Dermis lymphatic vessel endothelial cell (primary cell): ENCODE results near the gene PCDHA7. TPM values are rescaled to one million over a fixed set of nuclear protein-coding genes. Genes with fewer than 3 reads are reported as not detected.

ENCODE experiments used
- total RNA-seq: library from RNA; depleted of rRNA; stranded (reverse); fragments of >200 nt; gene quantifications from 2 replicates; pipeline ENCODE4 v1.2.1, GENCODE V29; 2014

Gene PCDHA7, protein sequence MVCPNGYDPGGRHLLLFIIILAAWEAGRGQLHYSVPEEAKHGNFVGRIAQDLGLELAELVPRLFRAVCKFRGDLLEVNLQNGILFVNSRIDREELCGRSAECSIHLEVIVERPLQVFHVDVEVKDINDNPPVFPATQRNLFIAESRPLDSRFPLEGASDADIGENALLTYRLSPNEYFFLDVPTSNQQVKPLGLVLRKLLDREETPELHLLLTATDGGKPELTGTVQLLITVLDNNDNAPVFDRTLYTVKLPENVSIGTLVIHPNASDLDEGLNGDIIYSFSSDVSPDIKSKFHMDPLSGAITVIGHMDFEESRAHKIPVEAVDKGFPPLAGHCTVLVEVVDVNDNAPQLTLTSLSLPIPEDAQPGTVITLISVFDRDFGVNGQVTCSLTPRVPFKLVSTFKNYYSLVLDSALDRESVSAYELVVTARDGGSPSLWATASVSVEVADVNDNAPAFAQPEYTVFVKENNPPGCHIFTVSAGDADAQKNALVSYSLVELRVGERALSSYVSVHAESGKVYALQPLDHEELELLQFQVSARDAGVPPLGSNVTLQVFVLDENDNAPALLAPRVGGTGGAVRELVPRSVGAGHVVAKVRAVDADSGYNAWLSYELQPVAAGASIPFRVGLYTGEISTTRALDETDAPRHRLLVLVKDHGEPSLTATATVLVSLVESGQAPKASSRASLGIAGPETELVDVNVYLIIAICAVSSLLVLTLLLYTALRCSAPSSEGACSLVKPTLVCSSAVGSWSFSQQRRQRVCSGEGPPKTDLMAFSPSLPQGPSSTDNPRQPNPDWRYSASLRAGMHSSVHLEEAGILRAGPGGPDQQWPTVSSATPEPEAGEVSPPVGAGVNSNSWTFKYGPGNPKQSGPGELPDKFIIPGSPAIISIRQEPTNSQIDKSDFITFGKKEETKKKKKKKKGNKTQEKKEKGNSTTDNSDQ
- total RNA-seq: 0.17 and 0.33 TPM in 2 replicates

DNA sequence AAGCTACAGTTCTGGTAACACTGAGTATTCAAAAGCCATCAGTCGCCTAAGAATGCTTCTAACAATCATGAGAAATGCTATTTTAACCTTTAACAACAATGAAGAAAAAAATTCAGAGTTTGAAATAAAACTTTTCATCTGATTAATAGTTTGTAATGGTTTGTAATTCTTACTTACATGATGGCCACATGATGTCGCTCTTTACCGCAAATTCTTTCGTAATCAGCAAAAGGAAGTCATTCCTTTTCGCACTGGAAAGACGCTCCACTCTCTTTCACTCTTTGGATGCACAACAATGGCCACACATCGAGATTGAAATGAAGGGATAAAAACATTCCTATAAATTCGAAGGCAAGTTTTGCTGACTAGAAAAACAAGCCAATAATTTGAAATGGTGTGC is at the start of gene PCDHA7:
TSS of gene PCDHA7 (plus strand) at position 277 of the 400 bp plus-strand sequence. CDS start at position 392, 115 bp downstream.

DNA sequence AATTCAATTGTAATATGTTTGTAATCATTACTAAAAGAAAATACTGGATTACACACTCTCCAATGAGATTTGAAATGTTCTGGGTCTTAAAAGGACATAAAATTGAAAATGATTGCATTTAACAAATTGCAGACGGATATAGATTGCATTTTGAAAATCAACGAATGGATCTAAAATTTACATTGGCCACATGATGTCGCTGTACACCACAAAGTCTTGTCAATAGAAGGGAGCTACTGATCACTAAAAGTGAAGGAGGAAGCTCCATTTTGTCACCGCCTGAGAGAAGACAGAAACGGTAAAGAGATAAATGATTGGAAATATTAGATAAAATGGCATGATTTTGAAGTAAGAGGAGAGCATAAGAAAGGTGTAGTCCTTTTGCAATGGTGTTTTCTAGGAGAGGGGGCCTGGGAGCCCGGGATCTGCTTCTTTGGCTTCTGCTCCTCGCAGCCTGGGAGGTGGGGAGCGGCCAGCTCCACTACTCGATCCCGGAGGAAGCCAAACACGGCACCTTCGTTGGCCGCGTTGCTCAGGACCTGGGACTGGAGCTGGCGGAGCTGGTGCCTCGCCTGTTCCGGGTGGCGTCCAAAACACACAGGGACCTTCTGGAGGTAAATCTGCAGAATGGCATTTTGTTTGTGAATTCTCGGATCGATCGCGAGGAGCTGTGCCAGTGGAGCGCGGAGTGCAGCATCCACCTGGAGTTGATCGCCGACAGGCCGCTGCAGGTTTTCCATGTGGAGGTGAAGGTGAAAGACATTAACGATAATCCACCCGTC is 48.0 kb upstream of the PCDHA7 start, which contains the start of gene PCDHA1:
TSS of gene PCDHA1 (plus strand) at position 236 of the 782 bp plus-strand sequence.

DNA sequence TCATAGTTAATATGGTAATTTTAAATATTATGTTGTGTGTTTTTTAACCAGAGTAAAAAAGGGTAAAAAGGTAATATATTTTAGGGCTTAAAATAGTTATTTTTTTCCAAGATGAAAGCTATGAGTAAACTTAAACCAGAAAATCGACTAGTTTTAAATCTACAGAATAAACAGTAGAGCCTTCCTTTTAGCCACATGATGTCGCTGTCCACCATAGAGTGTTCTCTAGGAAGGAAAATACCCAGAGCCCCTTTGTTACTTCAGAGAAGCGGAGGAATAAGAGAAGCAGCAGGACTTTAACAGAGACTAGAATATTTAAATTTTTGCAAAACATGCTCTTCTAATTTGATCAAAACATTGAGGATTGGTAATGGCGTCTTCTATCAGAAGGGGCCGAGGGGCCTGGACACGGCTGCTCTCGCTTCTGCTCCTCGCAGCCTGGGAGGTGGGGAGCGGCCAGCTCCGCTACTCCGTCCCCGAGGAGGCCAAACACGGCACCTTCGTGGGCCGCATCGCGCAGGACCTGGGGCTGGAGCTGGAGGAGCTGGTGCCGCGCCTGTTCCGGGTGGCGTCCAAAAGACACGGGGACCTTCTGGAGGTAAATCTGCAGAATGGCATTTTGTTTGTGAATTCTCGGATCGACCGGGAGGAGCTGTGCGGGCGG is 39.3 kb upstream of the PCDHA7 start, which contains the start of gene PCDHA2:
TSS of gene PCDHA2 (plus strand) at position 258 of the 664 bp plus-strand sequence.

GRCh38 chr5:140800816-140801493 is 33.1 kb upstream of the PCDHA7 start, which contains the start of gene PCDHA3:
PCDHA3 (plus strand) TSS chr5:140801057.

GRCh38 chr5:140806834-140807775 is 27.0 kb upstream of the PCDHA7 start, which contains the start of gene PCDHA4:
PCDHA4 (plus strand) TSS chr5:140807068.

DNA sequence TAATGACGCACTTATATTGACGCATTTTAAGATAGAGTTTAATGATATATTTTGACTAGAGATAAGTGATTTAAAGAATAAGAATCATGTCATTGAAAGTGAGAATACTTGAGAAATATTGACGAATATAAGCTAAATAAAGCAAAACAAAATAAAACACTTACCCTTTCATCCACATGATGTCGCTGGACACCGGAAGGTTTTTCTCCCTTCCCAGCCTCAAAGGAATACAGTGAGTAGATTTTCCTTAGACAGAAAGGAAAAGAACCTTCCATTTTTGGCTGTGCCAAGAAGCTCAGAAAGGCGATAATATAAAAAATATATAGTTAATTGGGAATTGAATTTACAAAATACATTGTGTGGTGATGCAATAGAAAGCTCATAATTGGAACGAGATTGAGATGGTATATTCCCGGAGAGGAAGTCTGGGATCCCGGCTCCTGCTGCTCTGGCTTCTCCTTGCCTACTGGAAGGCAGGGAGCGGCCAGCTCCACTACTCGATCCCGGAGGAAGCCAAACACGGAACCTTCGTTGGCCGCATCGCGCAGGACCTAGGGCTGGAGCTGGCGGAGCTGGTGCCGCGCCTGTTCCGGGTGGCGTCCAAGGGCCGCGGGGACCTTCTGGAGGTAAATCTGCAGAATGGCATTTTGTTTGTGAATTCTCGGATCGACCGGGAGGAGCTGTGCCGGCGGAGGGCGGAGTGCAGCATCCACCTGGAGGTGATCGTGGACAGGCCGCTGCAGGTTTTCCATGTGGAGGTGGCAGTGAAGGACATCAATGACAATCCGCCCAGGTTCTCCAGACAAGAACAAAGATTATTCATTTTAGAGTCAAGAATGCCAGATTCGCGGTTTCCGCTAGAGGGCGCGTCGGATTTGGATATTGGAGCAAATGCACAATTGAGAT is 12.4 kb upstream of the PCDHA7 start, which contains the start of gene PCDHA5:
TSS of gene PCDHA5 (plus strand) at position 239 of the 906 bp plus-strand sequence.

DNA sequence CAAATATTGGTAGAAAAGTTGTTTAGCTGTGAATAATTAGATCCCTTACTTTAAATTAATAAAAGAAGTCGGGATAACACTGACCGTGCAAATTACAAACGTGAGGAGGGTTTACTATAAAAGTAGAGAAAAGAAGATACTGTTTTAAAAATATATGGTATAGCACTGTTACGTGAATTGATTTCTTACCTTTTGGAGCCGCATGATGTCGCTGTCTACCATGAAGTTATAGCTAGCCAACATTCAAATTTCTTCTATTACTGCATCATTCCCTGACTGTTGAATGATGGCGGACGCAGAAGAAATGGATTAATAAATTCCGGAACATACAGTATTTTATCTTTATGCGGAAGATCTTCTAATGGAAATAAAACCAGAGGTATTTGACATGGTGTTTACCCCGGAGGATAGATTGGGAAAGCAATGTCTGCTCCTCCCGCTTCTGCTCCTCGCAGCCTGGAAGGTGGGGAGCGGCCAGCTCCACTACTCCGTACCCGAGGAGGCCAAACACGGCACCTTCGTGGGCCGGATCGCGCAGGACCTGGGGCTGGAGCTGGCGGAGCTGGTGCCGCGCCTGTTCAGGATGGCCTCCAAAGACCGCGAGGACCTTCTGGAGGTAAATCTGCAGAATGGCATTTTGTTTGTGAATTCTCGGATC is 6.2 kb upstream of the PCDHA7 start, which contains the start of gene PCDHA6:
TSS of gene PCDHA6 (plus strand) at position 257 of the 658 bp plus-strand sequence. CDS start at position 389, 132 bp downstream.

GRCh38 chr5:140840978-140841962 is 7.2 kb downstream of the PCDHA7 start, which contains the start of gene PCDHA8:
PCDHA8 (plus strand) TSS chr5:140841187; CDS start chr5:140841322, 135 bp downstream.

GRCh38 chr5:140848139-140849102 is 14.4 kb downstream of the PCDHA7 start, which contains the start of gene PCDHA9:
PCDHA9 (plus strand) TSS chr5:140848382; CDS start chr5:140848496, 114 bp downstream.

GRCh38 chr5:140855772-140856674 is 22.0 kb downstream of the PCDHA7 start, which contains the start of gene PCDHA10:
PCDHA10 (plus strand) TSS chr5:140855897; CDS start chr5:140856049, 152 bp downstream.

GRCh38 chr5:140868721-140869554 is 34.9 kb downstream of the PCDHA7 start, which contains the start of gene PCDHA11:
PCDHA11 (plus strand) TSS chr5:140868957; CDS start chr5:140869104, 147 bp downstream.

DNA sequence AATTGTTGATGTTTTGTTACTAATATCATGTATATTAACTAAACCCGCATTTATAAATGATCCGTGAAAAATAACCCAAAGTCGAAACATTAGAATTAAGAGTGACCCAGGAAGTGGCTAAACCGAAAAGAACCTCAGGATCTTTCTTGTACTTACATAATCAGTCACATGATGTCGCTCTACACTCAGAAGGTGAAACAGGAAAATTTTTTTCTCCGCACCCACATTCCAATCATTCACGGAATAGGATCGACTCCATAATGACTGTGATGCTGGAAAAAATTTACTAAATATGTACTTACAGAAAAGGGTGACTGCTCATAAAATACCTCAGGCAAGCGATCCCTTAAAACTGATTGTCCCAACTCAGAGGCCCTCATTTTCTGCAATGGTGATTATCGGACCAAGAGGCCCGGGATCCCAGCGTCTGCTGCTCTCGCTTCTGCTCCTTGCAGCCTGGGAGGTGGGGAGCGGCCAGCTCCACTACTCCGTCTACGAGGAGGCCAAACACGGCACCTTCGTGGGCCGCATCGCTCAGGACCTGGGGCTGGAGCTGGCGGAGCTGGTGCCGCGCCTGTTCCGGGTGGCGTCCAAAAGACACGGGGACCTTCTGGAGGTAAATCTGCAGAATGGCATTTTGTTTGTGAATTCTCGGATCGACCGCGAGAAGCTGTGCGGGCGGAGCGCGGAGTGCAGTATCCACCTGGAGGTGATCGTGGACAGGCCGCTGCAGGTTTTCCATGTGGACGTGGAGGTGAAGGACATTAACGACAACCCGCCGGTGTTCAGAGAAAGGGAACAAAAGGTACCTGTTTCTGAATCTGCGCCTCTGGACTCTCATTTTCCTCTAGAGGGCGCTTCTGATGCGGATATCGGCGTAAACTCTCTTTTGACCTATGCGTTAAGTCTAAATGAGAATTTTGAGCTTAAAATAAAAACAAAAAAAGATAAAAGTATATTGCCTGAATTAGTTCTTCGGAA is 41.3 kb downstream of the PCDHA7 start, which contains the start of gene PCDHA12:
TSS of gene PCDHA12 (plus strand) at position 224 of the 981 bp plus-strand sequence. CDS start at position 389, 165 bp downstream.

